Measurements from ENCODE around the gene ADAMTS9. TPM values are rescaled to one million over a fixed set of nuclear protein-coding genes. Genes with fewer than 3 reads are reported as not detected.

The ADAMTS9 gene
- total RNA-seq, 1 donor from 2014 or later: 15.4 TPM

DNA sequence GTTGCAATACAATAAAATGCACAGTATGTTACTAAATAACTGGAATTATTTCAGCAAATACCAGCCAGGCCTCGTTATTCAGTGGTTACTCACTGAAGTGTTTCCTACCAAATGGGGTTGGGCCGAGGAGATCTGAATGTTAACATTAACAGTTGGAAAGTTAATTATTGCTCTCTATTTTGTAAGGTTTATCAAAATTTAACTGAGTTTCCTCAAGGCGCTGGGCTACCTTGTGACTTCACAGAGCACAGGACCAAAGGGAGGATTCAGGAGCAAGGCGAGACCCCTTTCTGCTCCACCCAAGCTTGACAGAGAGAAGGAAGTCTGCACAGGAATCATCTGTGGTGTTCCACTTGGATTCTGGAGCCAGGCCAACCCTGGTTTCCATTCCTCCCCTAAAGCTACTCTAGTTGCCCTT, 21.6 kb downstream of the ADAMTS9 start:
- intact Hi-C loops (cut with DNase I): loop anchor here (10.0 kb wide), 1 partner anchor 131 kb away; no protein-coding TSS in a partner anchor
- ATAC-seq (ENCODE audit: poor library complexity): no peak
- DNase-seq: no peak

DNA sequence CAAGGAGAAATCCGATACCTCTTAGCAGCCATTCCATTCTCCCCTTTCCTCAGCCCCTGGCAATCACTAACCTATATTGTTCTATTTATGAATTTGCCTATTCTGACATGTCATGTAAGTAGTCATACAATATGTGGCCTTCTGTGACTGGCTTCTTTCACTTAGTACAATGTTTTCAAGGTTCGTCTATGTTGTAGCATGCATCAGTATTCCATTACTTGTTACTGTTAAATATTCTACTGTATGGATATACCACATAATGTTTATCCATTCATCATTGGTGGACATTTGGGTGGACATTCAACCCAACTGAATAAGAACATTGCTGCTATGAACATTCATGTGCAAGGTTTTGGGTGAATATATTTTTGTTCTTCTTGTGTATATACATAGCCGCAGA, 23.4 kb downstream of the ADAMTS9 start:
- no peak for ATAC-seq (ENCODE audit: poor library complexity)
- intact Hi-C loops (cut with DNase I): loop anchor here (10.0 kb wide), 1 partner anchor 130 kb away; no protein-coding TSS in a partner anchor

DNA sequence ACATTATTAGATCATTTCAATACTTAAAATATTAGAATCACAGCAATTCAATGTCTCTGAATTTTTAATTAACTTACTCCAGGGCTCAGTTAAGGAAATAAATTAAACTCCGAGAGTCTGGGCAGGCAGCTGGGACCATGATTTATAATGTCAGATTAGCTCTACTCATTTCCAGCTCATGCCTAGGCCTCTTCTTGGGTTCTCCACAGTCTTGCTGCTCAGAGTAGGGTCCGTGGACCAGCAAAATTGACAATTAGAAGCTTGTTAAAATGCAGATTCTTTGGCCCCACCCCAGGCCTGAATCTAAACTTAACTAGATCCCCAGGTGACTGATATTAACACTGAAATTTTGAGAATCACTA, 28.2 kb downstream of the ADAMTS9 start:
- DNase-seq: no peak
- intact Hi-C loops (cut with DNase I): no loop called here
- no peak for ATAC-seq (ENCODE audit: poor library complexity)

More for the DNA sequence above, 23.4 kb downstream of the ADAMTS9 start:
- DNase-seq: no peak

DNA sequence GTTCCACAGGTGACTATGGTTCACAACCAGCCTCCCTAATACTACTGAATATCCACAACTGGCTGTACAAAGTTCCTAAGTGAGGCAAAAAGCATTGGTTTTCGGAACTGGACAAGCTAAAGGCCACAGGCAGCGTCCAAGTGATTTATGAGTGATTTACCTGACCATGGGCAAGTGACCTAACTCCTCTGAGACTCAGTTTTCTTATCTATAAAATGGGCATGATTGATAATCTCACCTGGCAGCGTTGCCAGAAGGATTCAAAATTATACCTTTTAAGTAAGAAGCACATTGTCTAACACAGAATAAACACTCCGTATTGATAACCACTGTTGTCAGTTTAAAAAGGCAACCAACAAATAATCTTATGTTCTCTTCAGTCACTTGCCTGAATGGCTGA, 29.8 kb downstream of the ADAMTS9 start:
- ATAC-seq (ENCODE audit: poor library complexity) (no peak), DNase-seq (no peak)
- intact Hi-C loops (cut with DNase I): no loop called here

DNA sequence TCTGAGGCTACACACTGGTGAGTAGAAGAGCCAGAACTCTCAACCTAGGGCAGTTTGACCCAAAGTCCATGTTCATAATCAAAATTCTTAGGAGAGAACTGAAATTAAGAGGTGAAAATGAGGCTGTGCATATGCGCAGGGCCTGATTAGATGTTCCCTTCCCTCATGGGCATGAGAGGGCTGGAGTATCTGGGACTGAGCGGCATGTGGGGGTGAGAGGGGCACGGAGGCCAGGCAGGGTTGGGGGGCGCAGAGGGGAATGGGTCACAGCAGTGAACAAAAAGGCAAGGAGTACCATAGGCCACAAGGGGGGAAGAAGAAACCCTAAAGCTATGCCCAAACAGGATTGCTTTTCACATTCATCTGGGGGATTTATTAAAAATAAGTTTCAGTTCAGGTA, 31.3 kb downstream of the ADAMTS9 start:
- intact Hi-C loops (cut with DNase I): no loop called here
- DNase-seq (no peak), ATAC-seq (ENCODE audit: poor library complexity) (no peak)

- ATAC-seq (ENCODE audit: poor library complexity) (no peak), DNase-seq (no peak)
- intact Hi-C loops (cut with DNase I): no loop called here
These were observed 32.6 kb downstream of the ADAMTS9 start for GRCh38 chr3:64655160-64655559.

DNA sequence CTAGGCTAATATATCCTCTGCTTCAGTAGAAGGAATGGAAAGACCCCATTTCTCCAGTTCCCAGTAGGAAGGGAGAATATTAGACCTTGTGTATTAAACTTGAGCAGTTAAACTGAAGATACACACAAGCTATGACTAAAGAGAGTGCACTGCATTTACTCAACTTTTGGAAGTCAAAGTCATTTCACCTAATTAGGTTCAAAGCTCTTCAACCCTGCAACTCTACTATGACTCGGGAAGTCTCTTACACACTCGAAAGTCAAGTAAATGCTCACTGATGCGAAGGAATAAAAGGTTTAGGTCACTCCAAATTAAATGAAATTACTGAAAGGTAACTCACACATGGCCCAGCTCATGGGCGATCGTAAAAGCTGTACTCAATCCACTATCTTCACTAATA, 33.8 kb downstream of the ADAMTS9 start:
- no peak for ATAC-seq (ENCODE audit: poor library complexity)
- intact Hi-C loops (cut with DNase I): no loop called here
- no peak for DNase-seq

DNA sequence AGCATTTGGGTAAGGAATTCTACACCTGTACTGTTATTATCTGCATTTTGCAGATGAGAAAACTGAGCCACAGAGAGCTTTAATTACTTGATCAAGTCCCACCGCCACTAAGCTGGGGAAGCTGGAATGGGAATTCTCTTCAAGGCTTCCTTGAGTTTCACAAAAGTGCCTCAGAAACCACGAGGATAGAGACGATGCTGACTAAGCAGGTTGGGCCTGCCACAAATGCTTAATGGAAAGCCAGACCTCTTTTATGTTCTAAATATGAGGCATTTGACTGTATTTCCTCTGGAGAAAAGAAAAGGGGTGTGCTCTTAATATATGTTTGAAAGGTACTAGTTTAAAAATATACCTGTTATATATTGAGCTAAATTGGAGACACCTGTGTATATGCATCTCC, 34.7 kb downstream of the ADAMTS9 start:
- no peak for DNase-seq
- intact Hi-C loops (cut with DNase I): no loop called here
- no peak for ATAC-seq (ENCODE audit: poor library complexity)

DNA sequence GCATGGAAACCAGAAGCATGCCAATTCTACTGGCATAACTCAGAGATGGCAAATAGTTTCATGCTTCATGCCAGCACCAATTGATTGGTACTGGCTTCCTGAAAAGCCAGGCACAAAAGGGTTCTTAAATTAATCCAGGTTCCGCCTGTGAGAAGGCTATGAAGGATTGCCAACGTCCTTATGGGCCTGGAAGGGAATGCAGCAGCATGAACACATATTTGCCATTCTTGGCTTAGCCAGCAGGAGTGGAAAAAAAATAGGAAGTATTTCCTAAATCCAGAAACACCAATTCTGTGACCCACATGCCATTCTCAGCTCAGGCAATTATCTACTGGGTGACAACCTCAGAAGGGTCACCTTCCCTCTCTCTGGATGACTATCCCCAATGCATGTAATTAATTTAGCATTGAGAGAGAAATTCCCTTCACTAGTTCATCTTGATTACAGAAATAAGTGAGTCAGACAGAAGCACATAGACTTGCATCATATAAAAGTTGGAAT, 36.0 kb downstream of the ADAMTS9 start:
- ATAC-seq (ENCODE audit: poor library complexity) (peak; percentile 53), DNase-seq (no peak)
- intact Hi-C loops (cut with DNase I): no loop called here

DNA sequence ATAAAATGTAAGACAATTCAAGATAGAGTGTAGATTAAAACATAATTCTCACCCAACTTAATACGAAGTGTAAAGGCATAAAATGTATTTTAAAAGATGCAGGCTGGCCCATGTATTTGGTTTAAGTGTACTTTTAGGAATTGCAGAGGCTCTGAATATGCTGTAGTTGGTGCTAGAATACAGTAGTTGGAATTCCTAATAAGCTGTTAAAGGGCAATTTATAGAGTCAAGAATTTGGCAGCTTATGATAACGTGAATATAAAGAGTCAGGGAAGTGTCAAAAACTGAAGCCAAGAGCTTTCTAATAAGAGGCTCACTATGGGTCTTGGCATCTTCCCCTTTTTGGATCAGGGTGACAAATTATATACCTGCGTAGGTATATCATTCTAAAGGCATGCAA, 36.5 kb downstream of the ADAMTS9 start:
- peak; percentile 31 for ATAC-seq (ENCODE audit: poor library complexity)
- intact Hi-C loops (cut with DNase I): no loop called here
- no peak for DNase-seq

GRCh38 chr3:64650715-64651114, 37.1 kb downstream of the ADAMTS9 start:
- ATAC-seq (ENCODE audit: poor library complexity) (no peak), DNase-seq (no peak)
- intact Hi-C loops (cut with DNase I): no loop called here

GRCh38 chr3:64650096-64650622, 37.6 kb downstream of the ADAMTS9 start:
- intact Hi-C loops (cut with DNase I): no loop called here
- ATAC-seq (ENCODE audit: poor library complexity) (no peak), DNase-seq (no peak)

DNA sequence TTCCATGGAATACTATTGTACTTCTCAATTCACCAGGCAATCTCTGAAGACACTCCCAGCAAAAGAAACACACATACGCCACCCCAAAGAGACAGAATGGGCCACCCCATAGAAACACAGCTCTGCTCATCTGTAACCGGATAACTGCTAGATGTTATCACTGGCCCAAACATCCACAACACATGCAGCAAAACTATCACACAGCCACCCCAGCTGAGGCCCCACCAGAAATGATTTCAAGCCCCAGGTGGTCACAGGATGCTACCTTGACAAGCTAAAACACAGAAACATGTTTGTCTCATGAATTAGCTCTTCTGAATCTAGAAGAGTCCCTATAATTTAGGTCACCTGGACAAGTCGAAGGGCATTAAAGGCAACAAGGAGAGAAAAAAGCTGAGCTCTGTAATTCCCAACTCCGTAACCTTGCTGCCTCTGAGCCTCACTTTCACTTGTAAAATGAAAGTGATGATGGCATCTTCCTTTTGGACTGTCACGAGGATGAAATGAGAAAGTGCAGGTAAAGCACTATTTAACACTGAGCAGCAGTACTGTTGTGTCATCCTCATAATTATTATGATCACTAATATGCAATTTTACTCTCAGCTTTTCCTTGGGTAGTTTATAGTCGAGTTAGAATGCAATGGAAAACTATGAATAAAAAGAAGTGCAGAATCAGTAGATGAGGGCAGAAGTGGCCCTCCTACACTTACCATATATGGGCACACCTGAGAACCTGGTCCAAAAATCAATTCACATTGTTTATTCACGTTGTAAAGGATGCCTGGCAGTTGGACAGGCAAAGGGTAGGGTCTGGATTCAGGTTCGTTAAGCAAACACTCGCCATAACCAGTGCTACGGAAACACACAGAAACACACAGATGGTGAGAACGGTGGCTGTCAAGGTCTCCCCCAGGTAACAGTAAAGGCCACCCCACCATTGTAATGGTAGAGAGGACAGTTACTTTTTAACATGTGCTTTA, 38.6 kb downstream of the ADAMTS9 start:
- intact Hi-C loops (cut with DNase I): no loop called here
- ATAC-seq (ENCODE audit: poor library complexity) (no peak), DNase-seq (no peak)

- no peak for ATAC-seq (ENCODE audit: poor library complexity)
- no peak for DNase-seq
- intact Hi-C loops (cut with DNase I): no loop called here
These were observed 40.0 kb downstream of the ADAMTS9 start for GRCh38 chr3:64647825-64648224.

DNA sequence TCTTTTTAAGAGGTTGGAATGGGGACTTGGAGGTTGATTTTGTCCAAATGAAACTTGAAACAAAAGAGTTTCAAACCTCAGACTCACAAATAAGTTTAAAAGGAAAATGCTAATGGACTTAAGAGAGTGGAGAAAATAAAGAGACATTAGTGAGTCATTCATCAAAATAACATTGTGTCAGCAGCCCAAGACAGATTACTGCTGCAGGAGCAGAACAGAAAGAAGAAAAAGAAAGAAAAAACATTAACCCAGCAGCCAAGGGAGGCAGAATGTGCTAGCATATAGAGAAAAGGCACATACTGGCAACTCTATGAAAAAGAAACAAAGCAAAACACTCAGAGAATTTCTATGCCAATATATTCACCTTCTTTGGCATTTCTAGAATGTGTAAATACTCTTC, 42.6 kb downstream of the ADAMTS9 start:
- ATAC-seq (ENCODE audit: poor library complexity) (no peak), DNase-seq (no peak)
- intact Hi-C loops (cut with DNase I): no loop called here

GRCh38 chr3:64644483-64644882, 43.3 kb downstream of the ADAMTS9 start:
- DNase-seq: no peak
- no peak for ATAC-seq (ENCODE audit: poor library complexity)
- intact Hi-C loops (cut with DNase I): no loop called here

DNA sequence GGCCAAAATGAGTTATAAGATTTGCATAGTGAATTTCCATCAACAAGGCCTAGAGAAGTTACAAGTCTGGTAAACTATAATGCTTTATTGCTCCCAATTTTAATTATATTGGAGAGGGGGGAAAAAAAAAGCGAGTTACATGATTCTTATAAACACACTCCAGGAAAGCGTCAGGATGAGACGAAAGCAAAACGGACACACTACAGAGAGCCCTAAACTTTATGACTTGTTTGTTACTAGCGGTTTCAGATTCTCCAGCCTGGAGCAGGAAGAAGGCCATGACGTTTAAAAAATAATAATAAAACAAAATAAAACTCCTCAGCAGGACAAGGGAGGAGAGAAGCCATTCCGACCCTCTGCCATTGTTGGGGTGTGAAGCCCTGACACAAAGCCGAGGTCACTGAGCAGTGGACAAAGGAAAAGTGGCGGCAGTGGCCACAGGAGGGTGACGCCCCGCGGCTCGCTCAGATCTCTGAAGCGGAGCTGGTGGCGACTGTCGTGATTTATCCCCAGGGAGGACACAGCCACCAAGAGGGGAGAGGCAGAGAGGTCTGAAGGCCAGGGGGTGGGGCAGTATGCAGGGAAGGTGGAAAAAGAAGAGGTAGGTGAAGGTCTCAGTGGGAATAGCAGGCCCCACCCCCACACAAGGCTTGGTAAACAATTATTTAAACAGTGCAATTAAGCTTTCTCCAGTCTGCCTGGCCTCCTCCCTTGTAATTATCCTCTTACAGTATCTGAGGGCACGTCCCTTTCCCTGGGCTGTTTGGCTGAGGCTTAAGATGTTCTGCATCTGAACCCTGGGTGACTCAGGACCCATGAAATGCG, 45.3 kb downstream of the ADAMTS9 start:
- ATAC-seq (ENCODE audit: poor library complexity): no peak
- intact Hi-C loops (cut with DNase I): no loop called here
- no peak for DNase-seq

DNA sequence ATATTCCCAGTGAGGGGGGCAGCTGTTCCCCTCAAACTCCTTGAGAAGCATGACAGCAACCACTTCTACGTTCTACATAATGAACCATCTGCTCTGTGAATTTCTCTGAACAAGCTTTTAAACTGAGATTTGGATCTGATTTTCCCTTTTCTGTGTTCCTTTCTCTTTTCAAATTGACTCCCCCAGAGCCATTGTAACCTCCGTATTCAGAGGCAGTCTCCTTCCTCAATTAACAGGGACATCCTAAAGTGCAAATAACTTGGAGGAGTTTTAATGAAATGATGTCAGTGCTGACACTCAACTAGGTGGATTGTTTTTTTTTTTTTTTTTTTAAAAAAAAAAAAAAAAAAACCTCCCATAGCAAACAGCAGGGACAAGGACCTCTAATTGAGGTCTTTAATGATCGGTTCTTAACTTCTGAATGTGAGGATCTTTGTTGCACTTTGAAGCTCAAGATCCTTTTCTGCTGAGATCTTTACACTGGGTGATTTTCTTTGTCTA, 48.8 kb downstream of the ADAMTS9 start:
- intact Hi-C loops (cut with DNase I): no loop called here
- ATAC-seq (ENCODE audit: poor library complexity) (no peak), DNase-seq (no peak)

GRCh38 chr3:64638511-64638910, 49.3 kb downstream of the ADAMTS9 start:
- ATAC-seq (ENCODE audit: poor library complexity) (no peak), DNase-seq (no peak)
- intact Hi-C loops (cut with DNase I): no loop called here
